ENCODE results near the gene MPV17L2. TPM values are rescaled to one million over a fixed set of nuclear protein-coding genes. Genes with fewer than 3 reads are reported as not detected.

MPV17L2 gene
- total RNA-seq, 4 donors from 2014 or later: 13.8 to 30.7 (median 22.4) TPM

- H3K27ac ChIP-seq: no peak overlapping the region
- H3K4me1 ChIP-seq: peaks cover 0 to 8% (median 0%) of the 10 kb centered on the region in 3 donors
- peaks cover 28% of the 10 kb centered on the region for H3K27me3 ChIP-seq
- TF ChIP-seq, protein P1, sequence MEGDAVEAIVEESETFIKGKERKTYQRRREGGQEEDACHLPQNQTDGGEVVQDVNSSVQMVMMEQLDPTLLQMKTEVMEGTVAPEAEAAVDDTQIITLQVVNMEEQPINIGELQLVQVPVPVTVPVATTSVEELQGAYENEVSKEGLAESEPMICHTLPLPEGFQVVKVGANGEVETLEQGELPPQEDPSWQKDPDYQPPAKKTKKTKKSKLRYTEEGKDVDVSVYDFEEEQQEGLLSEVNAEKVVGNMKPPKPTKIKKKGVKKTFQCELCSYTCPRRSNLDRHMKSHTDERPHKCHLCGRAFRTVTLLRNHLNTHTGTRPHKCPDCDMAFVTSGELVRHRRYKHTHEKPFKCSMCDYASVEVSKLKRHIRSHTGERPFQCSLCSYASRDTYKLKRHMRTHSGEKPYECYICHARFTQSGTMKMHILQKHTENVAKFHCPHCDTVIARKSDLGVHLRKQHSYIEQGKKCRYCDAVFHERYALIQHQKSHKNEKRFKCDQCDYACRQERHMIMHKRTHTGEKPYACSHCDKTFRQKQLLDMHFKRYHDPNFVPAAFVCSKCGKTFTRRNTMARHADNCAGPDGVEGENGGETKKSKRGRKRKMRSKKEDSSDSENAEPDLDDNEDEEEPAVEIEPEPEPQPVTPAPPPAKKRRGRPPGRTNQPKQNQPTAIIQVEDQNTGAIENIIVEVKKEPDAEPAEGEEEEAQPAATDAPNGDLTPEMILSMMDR (IDR thresholded peaks at IDR 0.05): no peak
- TF ChIP-seq POLR2AphosphoS5 (IDR thresholded peaks at IDR 0.05): no peak
- no peak for TF ChIP-seq EP300 (IDR thresholded peaks at IDR 0.05)
- TF ChIP-seq POLR2A (IDR thresholded peaks at IDR 0.05): no peak
- 75 to 80% methylated on average over 1 to 5 of the region's 17 CpGs for WGBS, 2 donors (ENCODE audit: low coverage in 1 of 2)
- H3K36me3 ChIP-seq: no peaks in the 10 kb centered on the region
- no peak overlapping the region for H3K4me3 ChIP-seq
- no peak for ATAC-seq
- H3K9me3 ChIP-seq: no peaks in the 10 kb centered on the region
Observed at GRCh38 chr19:18218159-18218558, 25.1 kb downstream of the MPV17L2 start.

- no peak for TF ChIP-seq POLR2AphosphoS5 (IDR thresholded peaks at IDR 0.05)
- TF ChIP-seq, protein P1 (IDR thresholded peaks at IDR 0.05): no peak
- TF ChIP-seq POLR2A (IDR thresholded peaks at IDR 0.05): no peak
- no peak for TF ChIP-seq EP300 (IDR thresholded peaks at IDR 0.05)
- Histone ChIP-seq H3K4me3 (no peak overlapping the region), H3K36me3 (no peaks in the 10 kb centered on the region), H3K4me1 (peaks cover 0 to 8% (median 0%) of the 10 kb centered on the region in 3 donors), H3K27me3 (peaks cover 24% of the 10 kb centered on the region), H3K9me3 (no peaks in the 10 kb centered on the region), H3K27ac (no peak overlapping the region)
- ATAC-seq: no peak
- 85 to 100% methylated on average over 1 to 2 of the region's 3 CpGs for WGBS, 2 donors (ENCODE audit: low coverage in 1 of 2)
Observed at GRCh38 chr19:18218600-18218999, 25.6 kb downstream of the MPV17L2 start.

GRCh38 chr19:18219911-18220631, 27.1 kb downstream of the MPV17L2 start:
- Histone ChIP-seq H3K27ac (no peak overlapping the region), H3K36me3 (no peaks in the 10 kb centered on the region), H3K4me3 (no peak overlapping the region), H3K9me3 (no peaks in the 10 kb centered on the region), H3K27me3 (peaks cover 30% of the 10 kb centered on the region), H3K4me1 (peaks cover 0 to 23% (median 5%) of the 10 kb centered on the region in 3 donors)
- TF ChIP-seq, protein P1 (IDR thresholded peaks at IDR 0.05): no peak
- TF ChIP-seq POLR2A (IDR thresholded peaks at IDR 0.05) (no peak), POLR2AphosphoS5 (IDR thresholded peaks at IDR 0.05) (no peak), EP300 (IDR thresholded peaks at IDR 0.05) (no peak)
- ATAC-seq: no peak
- WGBS, 2 donors (ENCODE audit: low coverage in 1 of 2): 49 to 84% methylated on average over 2 to 12 of the region's 28 CpGs

- Histone ChIP-seq H3K36me3 (no peaks in the 10 kb centered on the region), H3K4me3 (no peak overlapping the region), H3K4me1 (peaks cover 0 to 30% (median 10%) of the 10 kb centered on the region in 3 donors), H3K27me3 (peaks cover 36% of the 10 kb centered on the region), H3K27ac (no peak overlapping the region), H3K9me3 (no peaks in the 10 kb centered on the region)
- no peak for ATAC-seq
- 33% methylated on average over 1 of the region's 33 CpGs; no CpG with 5 or more reads in 1 of the 2 donors for whole genome bisulfite sequencing, 2 donors (ENCODE audit: low coverage in 1 of 2)
- no peak for TF ChIP-seq EP300 (IDR thresholded peaks at IDR 0.05)
- TF ChIP-seq, protein P1 (IDR thresholded peaks at IDR 0.05): no peak
Observed at GRCh38 chr19:18220632-18221275, 27.7 kb downstream of the MPV17L2 start.
